ENCODE data around the gene GRID1.
"Not testable (repeated sequence)": the region's sequence is repeated elsewhere in the genome, so short reads cannot be mapped to it uniquely, and the experiment has no call there.

The GRID1 gene

DNA sequence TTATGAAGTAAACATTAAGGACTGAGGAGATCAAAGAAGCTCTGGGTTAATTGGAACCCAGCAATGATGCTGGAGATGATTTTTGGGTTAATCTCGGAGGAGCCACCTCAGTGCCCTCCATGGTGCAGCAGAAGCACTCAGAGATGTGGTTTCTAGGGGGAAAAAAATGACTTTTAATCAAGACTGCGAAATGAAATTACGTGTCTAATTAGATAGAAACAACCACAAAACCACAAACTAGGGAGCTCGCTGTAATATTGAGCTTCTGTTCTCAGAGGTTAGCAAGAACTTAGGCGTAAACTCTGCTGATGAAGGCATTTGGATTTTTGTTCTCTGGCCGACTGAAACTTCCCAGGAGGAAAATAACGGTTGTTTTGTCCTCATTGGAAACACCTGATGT, 319.0 kb downstream of the GRID1 start:
- no peak for DNase-seq

DNA sequence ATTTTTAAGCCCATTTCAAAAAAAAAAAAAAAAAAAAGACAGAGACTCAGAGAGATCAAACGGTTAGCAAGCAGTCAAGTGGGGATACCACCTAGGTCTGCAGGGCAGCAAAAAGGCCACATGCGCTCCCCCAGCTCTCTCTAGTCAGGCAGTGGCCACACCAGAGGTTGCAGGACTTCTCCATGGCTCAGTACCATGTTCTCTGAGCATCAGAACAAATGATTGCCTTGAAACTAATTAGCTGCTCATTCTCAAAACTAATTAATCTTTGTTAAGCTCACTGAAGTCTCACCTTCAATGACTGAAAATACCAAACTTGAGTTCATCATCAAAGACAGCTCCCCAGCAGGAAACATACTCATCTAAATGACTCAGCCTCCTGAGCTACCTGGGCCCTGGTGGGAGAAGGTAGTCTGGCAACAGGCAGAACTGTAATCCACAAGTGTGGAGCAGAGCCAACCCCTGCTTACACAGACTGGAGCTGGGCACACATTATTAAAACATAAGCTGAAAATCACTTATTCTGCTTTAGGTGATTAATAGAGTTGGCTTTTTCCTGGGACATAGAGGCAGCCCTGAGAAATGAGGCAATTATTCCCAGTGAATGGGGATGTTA, 319.6 kb downstream of the GRID1 start:
- DNase-seq, result peak; percentile 9

DNA sequence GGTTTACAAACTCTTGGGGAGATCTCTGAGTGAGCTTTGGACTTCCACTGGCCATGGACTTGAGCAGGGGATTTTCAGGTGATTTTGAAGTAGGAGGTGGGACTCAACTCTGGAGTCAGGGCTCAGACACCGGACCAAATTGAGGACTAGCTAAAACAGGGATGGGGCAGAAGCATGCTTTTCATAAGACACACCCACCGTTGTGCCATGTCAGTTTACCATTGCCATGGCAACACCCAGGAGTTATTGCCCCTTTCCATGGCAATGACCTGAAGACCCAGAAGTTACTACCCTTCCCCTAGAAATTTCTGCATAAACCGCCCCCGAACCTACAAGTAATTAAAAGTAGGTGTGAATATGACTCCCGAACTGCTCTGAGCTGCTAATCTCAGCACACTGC, 320.7 kb downstream of the GRID1 start:
- no peak for DNase-seq

DNA sequence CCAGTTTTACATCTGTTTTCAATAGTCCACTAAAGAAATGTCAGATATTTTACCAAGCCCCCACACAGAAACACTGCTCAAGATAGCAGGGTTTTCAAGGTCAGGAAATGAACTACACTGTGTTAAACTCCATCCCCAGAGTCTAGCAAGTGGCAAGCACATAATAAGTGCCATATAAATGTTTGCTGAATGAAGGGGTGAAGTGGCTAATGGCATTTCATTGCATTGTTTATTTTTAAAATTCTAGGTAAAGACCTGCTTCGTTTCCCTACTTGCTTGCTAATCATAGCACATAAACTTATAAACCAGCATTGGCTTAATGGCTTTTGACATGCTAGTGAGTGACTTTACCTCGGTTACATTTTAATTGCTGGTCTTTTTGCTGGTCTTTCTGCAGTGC, 322.6 kb downstream of the GRID1 start:
- DNase-seq, result no peak

DNA sequence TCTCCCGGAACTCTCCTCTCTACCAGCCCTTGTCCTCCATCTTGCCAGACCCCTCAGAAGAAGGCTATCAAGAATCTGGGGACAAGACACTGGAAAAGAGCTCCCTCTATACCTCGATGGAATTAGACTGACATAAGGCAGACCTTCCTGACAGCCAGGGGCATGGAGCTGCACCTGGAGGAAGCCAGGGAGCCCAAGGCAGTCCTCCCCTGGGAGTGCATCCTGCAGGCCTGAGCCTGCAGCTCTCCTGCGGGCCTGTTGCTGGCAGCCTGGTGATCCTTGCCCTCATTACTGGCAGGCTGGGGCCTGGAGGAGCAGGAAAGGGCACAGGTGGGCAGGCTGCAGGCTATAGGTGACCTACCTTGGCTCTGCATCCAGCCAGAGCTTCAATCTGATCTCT, 323.4 kb downstream of the GRID1 start:
- no peak for DNase-seq

DNA sequence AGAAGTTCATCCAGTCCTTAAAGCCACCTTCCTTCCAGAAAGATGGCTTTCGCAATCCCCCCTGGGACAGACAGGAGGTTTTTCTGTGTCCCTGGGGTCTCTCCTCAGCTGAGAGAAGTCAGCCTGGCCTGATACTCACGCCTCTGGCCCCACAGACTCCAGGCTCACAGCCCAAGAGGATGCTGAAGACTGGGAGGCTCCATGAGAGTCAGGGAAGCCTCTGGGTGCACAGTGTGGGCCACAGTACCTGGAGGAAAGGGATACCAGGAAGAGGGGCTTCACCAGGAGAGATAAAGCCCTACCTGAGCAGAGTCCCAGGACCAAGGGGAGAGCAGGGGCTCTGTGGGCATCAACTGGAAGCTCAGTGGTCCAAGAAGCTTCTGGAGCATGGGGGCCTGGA, 324.4 kb downstream of the GRID1 start:
- no peak for DNase-seq

DNA sequence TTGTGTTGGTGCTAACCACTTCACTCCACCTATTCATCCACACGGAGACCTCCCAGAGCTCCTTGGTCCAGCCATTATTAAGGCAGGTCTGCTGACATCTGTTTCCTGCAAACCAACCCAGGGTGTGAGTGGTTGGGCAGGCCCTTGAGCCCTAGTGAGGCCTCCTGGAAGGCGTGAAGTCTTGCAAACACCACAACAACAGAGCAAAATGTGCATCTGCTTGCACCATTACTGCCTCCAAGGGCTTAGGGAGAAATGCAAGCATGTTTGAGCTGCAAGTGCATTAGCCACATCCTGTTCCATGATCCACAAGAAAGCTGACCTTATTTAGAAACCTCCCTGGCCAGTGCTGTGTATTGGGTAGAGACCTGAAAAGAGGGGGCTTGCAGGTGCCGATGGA, 325.5 kb downstream of the GRID1 start:
- DNase-seq, result no peak

DNA sequence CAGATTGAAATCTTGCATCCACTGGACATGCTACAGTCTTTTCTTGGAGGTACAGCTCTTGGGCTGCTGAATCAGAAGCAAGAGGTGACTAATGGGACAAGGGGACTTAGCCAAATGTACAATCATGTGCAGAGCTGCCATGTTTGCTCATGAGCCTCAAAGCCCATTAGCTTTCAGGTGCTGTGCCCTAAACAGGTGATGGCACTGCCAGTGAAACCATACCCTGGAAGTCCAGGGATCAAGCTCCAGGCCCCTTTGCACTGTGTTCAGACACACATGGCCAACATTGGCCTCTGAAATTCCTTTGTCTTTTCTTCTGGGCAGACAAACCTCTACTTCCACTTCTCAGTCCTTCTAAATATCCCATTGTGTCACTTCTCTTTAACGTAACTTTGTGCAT, 328.2 kb downstream of the GRID1 start:
- no peak for DNase-seq

DNA sequence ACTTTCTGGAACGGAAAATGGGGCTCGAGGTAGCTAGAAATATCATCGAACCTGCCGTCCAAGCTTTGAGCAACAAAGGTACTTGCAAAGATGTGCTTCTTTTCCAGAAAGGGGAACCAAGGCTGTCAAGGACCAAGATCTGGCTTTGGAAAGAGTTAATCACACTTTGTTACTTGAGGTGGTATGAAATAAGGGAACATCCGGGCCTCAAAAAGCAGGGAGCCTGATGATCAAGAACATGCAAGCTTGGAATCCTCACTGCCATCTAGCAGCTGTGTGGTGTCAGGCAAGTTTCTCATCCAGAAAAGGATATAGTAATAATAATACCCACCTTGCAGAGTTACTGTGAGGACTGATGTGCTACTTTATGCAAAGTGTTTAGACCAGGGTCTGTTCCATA, 329.5 kb downstream of the GRID1 start:
- DNase-seq, result no peak

DNA sequence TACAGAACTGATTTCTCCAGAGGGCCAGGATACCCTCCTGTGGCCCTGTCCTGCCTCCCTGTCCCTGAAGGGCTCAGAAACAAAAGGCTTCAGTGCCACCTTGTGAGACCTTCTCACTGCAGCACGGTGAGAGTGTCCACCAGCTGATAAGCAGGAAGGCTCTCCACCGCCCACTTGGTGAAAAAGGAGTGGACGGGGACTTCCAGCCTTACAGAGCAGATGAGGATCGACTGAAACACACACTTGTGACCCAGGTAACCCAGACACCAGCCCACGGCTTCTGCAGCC, 330.1 kb downstream of the GRID1 start:
- DNase-seq, result no peak

DNA sequence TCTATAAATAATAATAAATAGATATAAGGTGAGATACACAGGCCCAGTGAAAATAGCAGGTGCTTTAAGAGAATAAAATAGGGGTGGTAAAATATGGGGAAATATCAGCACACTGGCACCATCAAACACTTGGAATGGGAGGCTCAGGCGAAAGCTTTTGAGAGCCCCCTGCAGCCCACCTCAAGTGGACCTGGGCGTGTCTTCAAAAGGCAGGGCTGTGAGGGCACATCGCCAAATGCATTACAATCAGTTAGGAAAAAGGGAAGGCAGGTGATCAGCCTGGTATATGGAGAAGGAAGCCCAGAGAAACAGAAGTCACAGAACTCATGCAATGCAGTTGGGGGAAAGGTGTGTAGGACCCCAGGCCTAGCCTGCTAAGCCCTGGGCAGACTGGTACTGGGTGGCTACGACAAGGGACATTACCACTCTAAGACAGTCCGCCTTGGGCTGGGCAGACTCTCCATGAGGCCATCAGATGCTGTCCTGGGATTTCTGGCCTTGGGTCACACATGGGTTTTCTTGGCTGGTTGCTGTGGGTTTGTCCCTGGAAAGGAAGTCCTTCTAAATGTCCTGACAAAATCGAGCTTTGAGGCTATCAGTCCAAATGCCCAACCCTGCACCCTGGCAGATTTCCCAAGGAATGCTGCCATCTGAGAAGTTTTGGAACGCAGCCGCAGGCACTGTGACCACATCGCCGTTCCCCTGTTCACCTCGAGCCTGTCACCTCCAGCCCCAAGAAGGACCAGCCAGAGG, 330.6 kb downstream of the GRID1 start:
- no peak for DNase-seq

DNA sequence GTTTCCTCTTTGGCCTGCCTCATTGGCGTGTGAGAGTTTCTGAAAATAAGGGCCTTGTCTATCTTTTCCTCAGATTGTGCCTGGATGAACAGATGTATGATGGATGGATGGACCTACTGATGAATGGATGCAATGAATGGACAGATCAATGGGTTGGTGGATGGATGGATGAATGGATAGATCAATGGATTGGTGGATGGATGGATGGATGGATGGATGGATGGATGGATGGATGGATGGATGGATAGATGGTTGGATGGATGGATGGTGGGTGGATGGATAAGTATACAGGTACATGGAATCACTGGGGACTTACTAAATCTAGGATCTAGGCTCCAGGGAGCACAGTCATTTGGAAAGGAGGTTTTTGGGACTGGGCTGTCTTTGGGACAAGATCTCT, 331.9 kb downstream of the GRID1 start:
- no peak for DNase-seq

DNA sequence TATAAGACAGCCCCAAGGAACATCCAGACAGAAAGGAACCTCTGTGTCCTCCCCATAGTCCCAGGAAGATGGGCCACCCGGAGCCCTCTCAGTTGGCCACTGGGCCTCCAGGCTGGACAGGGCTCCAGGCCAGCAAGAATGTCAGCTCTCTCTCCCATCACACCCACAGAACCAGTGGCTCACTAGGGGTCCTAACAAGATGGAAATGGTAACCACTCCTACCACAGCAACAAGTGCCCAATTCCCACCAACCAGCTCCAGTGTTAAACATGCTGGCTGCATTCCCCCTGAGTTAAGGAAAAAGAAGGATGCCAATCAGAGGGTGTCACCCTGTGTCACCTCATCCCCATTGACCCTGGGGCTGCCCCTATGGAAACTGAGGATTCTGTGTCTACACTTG, 333.0 kb downstream of the GRID1 start:
- DNase-seq, result no peak

DNA sequence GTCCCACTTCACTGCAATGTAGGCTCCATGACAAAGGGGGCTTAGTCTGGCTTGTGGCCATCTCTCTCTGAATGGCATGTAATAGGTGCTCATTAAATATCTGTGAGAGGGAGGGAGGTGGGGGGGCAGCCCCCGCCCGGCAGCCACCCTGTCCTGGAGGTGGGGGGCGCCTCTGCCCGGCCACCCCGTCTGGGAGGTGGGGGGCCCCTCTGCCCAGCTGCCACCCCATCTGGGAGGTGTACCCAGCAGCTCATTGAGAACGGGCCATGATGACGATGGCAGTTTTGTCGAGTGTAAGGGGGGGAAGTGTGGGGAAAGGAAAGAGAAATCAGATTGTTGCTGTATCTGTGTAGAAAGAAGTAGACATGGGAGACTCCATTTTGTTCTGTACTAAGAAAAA, 334.5 kb downstream of the GRID1 start:
- not testable (repeated sequence) for DNase-seq

DNA sequence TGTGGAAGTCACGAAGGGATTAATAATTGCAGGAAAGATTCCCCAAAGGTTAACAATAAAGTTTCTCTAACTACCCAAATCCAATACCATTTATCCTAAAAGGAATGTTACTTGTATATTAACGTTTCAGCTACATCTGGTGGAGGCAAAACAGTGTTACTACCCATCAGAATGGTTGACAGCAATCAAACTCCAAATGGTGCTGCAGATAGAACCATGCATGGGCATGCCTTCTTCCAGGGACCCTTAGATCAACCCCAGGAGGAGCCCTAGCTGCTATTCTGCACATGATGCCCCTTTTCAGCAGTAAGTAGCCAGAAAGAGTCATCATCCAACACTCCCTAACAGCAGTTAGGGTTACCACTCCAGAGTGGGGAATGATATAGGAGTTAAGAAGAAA, 336.3 kb downstream of the GRID1 start:
- DNase-seq, result no peak

DNA sequence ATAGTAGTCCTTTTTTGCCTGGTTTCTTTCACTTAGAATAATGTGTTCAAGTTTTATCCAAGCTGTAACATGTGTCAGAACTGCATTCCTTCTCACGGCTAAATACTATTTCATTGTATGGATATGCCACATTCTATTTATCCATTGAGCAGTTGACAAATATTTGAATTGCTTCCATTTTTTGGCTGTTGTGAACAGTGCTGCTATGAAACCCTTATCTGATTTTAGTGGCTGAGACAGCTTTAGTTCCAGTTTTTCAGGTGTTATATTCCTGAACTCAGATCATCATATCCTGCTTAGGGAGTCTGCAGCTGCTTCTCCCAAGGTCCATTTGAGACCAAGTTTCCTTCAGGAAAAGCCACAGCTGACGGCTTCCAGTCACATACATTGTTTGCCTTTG, 339.2 kb downstream of the GRID1 start:
- DNase-seq, result no peak

DNA sequence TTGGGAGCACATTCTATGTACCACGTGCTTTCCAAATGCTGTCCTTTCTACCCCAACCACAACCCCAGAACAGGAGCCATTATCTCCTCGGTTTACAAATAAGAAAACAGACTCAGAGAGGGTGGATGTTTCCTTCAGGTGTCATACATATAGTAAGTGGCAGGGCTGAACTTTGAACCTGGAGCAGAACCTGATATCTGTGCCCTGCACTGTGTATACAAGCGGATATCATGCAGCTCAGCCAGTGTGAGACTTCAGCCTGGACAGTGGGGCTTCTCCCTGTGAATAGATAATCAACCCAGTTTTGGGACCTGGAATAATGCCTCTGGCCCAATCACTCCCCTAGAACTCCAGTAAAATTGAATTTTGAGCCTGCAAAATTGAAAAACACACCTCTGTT, 341.1 kb downstream of the GRID1 start:
- no peak for DNase-seq

DNA sequence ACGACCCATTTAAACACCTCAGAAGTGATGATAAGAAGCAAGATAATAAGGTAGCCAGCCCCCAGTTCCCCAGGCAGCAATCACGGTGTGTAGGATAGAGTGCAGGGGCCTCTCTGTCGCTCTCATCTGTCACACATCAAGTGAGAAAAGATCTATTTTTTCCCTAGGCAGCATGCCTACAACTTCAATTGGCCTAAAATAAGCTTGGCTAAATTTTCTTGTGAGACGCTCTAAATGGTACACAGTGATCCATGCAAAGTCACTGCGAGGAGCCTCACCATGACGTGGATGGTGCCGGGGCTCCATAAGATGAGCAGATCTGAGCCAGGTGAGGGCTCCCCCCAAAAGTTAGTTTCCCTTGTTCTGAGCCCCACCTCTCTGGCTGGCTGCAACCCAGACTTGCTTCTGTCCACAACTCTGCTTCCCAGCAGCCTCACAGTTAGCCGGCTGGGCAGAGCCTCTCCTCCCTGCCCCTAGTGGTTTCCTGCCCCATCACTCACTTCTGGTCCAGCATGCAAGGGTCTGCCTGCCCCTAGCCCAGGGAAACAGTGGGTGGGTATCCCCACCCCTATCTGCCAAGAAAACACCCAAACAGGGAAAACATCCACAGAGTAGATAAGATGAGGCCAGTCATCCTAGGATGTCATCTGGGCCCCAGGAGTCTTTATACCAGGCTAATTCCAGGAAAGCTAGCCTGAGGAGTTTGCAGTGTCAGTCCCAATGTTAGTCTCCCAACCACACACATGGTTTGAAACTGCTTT, 342.1 kb downstream of the GRID1 start:
- no peak for DNase-seq

DNA sequence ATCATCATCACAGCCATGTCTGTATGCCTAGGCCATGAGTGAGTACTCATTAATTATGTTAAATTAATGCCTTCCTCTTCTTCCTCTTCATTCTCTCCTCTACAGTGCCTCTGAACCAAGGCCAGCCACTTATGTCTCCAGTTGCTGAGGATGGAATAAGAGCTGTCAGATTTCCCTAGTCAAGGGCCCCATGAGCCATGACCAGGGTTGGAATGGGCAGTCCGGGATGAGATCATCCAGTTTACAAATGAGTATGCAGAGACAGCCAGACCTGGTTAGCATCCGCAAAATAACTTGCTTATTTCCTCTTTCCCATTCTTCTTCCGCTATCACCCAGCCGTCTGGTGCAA, 342.7 kb downstream of the GRID1 start:
- DNase-seq, result no peak

DNA sequence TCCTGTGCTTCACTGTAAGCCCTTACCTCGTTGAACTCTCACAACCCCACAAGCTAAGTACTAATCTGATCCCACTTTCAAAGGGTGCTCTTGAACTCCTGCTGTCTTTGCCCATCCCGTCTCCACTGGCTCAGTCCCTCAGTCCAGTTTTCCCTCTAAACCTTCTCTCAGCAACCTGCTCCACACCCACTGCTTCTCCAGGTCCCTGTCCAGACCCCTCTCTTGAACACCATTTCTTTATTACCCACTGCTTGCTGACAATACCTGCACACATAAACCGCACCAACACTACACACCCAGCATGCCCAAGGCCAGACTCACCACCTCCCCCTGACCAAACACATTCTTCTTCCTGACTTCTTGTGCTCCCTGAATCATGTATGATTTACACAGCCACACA, 343.3 kb downstream of the GRID1 start:
- no peak for DNase-seq

DNA sequence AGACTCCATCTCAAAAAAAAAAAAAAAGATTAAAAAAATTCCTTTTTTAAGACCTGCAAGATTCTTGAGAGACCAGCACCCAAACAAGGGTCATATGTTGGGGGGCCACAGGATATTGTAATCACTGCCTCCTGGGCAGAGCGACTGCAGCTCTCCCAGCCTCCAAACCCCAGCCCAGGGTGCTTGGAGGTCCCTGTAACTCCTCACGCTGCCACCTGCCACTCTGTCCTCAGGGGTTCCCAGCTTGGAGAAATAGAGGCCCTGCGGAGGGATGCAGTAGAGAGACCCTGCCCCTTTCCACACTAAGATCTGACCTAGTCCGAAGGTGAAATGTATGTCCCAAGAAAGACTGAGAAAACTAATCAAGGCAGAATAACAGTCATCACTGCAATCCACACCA, 343.7 kb downstream of the GRID1 start:
- no peak for DNase-seq

DNA sequence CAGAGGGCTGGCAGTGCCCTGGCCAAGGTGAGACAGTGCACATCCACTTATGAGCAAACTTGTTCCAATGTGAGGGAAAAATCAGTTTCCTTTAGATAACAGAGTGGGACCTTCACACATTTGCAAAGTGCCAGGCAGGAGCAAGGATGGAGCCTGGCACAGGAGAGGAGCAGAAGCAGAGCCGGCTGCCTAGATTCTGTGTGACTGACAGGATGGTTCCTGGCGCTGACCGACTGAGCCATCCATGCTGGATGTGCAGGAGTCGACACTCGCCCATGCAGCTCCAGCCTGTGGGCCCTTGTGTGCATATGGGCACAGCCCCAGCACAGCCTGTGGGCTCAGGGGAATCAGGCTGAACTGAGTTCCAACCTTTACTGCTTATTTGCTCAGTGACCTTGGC, 346.5 kb downstream of the GRID1 start:
- no peak for DNase-seq

DNA sequence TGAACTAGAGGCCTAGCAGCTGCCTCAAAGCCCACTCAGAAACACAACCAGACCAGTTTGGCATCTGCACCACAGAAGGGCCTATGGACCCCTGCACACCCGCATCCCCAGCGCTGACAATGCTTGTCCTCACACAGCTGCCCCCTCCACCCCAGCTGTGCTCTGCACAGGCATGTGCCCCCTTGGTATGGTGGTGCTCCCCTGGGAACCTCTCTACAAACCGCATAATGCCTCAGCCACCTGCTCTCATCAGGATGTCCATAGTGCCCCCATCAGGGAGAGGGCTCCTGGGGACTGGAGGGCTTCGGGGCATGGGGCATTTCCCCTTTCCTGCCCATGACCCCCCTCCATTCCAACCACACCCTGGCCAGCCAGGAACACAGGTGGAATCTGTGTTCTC, 347.5 kb downstream of the GRID1 start:
- no peak for DNase-seq

DNA sequence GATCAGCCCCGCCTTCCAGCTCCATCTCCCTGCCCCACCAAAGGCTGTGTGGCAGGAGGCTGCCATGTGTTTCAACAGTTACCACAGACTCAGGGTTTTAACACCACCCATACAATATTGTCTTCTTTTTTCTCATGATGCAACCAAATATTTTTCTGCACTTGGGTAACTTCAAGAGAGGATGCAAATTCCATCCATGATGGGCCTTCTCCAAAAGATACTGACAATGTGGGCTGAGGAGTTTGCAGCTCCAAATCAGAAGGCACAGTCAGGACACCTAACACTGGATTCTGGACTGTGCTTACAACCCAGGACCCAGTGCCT, 347.9 kb downstream of the GRID1 start:
- no peak for DNase-seq
